ENCODE results near the gene RCAN2.

GRCh38 chr6:46217671-46218131 lies 273.5 kb downstream of the RCAN2 start:
- no peak for TF ChIP-seq POLR2A (IDR thresholded peaks at IDR 0.05)
- TF ChIP-seq, protein P1, sequence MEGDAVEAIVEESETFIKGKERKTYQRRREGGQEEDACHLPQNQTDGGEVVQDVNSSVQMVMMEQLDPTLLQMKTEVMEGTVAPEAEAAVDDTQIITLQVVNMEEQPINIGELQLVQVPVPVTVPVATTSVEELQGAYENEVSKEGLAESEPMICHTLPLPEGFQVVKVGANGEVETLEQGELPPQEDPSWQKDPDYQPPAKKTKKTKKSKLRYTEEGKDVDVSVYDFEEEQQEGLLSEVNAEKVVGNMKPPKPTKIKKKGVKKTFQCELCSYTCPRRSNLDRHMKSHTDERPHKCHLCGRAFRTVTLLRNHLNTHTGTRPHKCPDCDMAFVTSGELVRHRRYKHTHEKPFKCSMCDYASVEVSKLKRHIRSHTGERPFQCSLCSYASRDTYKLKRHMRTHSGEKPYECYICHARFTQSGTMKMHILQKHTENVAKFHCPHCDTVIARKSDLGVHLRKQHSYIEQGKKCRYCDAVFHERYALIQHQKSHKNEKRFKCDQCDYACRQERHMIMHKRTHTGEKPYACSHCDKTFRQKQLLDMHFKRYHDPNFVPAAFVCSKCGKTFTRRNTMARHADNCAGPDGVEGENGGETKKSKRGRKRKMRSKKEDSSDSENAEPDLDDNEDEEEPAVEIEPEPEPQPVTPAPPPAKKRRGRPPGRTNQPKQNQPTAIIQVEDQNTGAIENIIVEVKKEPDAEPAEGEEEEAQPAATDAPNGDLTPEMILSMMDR (IDR thresholded peaks at IDR 0.05), result no peak
